H1 (cell line): Measurements from ENCODE around the gene PDPK1. TPM values are rescaled to one million over a fixed set of nuclear protein-coding genes. Genes with fewer than 3 reads are reported as not detected.
"Not testable (repeated sequence)": the region's sequence is repeated elsewhere in the genome, so short reads cannot be mapped to it uniquely, and the experiment has no call there.

ENCODE experiments used
- CTCF ChIA-PET: fragments of 300-600 bp; sonication (Branson Sonifier 250); formaldehyde crosslinking; loops from one replicate; lab custom pipeline; 2021; ENCODE audit not compliant: partially characterized antibody; lab: Charles Lee
- POLR2A ChIA-PET: fragments of 300-600 bp; sonication (Branson Sonifier 250); formaldehyde crosslinking; loops from one replicate; lab custom pipeline; 2021; ENCODE audit warnings: inconsistent platforms; ENCODE audit not compliant: partially characterized antibody; lab: Charles Lee
- DNase-seq, 2 experiments: peaks; one replicate each; pipeline versions ENCODE4 v3.0.0 to v3.0.0-alpha.2; 2010 to 2022; ENCODE audit warnings: low spot score in 2 of 2, low read depth in 1 of 2, mixed read lengths in 1 of 2
- FAIRE-seq: peaks from 2 replicates; lab custom pipeline; 2011; peaks lifted over from hg19 to GRCh38; lab: Jason Lieb, UNC
- H2AFZ ChIP-seq: 2 replicates; pipeline ENCODE4 v1.8.1; 2012; ENCODE audit warnings: low read length, inconsistent platforms
- H2AK5ac ChIP-seq: 2 replicates; pipeline ENCODE4 v1.6.1; 2013; ENCODE audit warnings: low read depth, low read length
- H2BK120ac ChIP-seq: replicated peaks from 2 replicates; pipeline ENCODE3; 2013; ENCODE audit warnings: low read depth, low read length, inconsistent platforms
- H2BK12ac ChIP-seq: 2 replicates; pipeline ENCODE4 v1.6.1; 2013; ENCODE audit warnings: low read depth, low read length
- H2BK15ac ChIP-seq: 2 replicates; pipeline ENCODE4 v1.6.1; 2013; ENCODE audit warnings: low read length
- H2BK20ac ChIP-seq: 2 replicates; pipeline ENCODE4 v1.6.1; 2013; ENCODE audit warnings: low read length
- H2BK5ac ChIP-seq: 2 replicates; pipeline ENCODE4 v1.6.1; 2013; ENCODE audit warnings: low read depth, low read length
- H3K14ac ChIP-seq: 2 replicates; pipeline ENCODE4 v1.6.1; 2013; ENCODE audit warnings: inconsistent platforms; ENCODE audit not compliant: insufficient read length
- H3K18ac ChIP-seq: 2 replicates; pipeline ENCODE4 v1.6.1; 2013; ENCODE audit warnings: low read length; ENCODE audit errors: extremely low read depth
- H3K23ac ChIP-seq: 2 replicates; pipeline ENCODE4 v1.6.1; 2013; ENCODE audit warnings: inconsistent platforms; ENCODE audit not compliant: insufficient read length
- H3K23me2 ChIP-seq: 2 replicates; pipeline ENCODE4 v1.6.1; 2013; ENCODE audit warnings: low read depth, low read length
- H3K27ac ChIP-seq: 2 replicates; pipeline ENCODE4 v1.6.1; 2011; ENCODE audit warnings: low read depth, low read length, inconsistent platforms
- H3K27me3 ChIP-seq, 4 experiments: replicated peaks in 1 of 4; 1 replicate in 1 of 4; 2 replicates in 3 of 4; pipeline versions ENCODE4 v1.6.1 to v1.8.1; 2011 to 2013; ENCODE audit warnings: low read length in 3 of 4, mild to moderate bottlenecking in 3 of 4, inconsistent platforms in 2 of 4, mixed read lengths in 2 of 4, moderate library complexity in 1 of 4; ENCODE audit not compliant: control insufficient read depth in 3 of 4, insufficient read depth in 3 of 4; ENCODE audit errors: extremely low read depth in 1 of 4
- H3K36me3 ChIP-seq, 4 experiments: 2 replicates each; pipeline versions ENCODE4 v1.6.1 to v1.8.1; 2011 to 2013; ENCODE audit warnings: mild to moderate bottlenecking in 4 of 4, low read length in 3 of 4, moderate library complexity in 2 of 4, control low read depth in 1 of 4, inconsistent platforms in 1 of 4; ENCODE audit not compliant: insufficient read depth in 4 of 4, control insufficient read depth in 2 of 4
- H3K4ac ChIP-seq: replicated peaks from 2 replicates; pipeline ENCODE3; 2013; ENCODE audit warnings: low read length, low read depth, mixed read lengths, inconsistent platforms; ENCODE audit not compliant: insufficient read length
- H3K4me1 ChIP-seq, 4 experiments: replicated peaks in 1 of 4; 1 replicate in 1 of 4; 2 replicates in 3 of 4; pipeline versions ENCODE4 v1.6.1 to v1.8.1; 2011 to 2013; ENCODE audit warnings: low read length in 3 of 4, inconsistent platforms in 2 of 4, mixed read lengths in 1 of 4; ENCODE audit not compliant: insufficient read depth in 4 of 4, control insufficient read depth in 3 of 4
- H3K4me2 ChIP-seq, 2 experiments: 2 replicates each; pipeline versions ENCODE4 v1.6.1 to v1.8.1; 2011 to 2013; ENCODE audit warnings: low read depth in 2 of 2, low read length in 2 of 2, control low read depth in 1 of 2, inconsistent platforms in 1 of 2, mild to moderate bottlenecking in 1 of 2; ENCODE audit not compliant: insufficient read depth in 1 of 2
- H3K4me3 ChIP-seq, 4 experiments: fragments of 200-600, 300-600 bp in 1 of 4; sonication (generic), shearing (Covaris generic), sonication (Bioruptor Twin) in 1 of 4; 2 replicates each; pipeline versions ENCODE4 v1.5.1 to v1.8.1; 2011 to 2016; ENCODE audit warnings: low read length in 4 of 4, low read depth in 3 of 4, control low read depth in 2 of 4, inconsistent platforms in 2 of 4, mild to moderate bottlenecking in 2 of 4, mixed read lengths in 1 of 4, moderate library complexity in 1 of 4; ENCODE audit not compliant: insufficient read depth in 2 of 4; ENCODE audit errors: extremely low read depth in 1 of 4
- H3K56ac ChIP-seq: replicated peaks from 2 replicates; pipeline ENCODE3; 2013; ENCODE audit warnings: low read depth, mild to moderate bottlenecking, mixed read lengths, low read length, inconsistent platforms; ENCODE audit not compliant: insufficient read length
- H3K79me1 ChIP-seq: 2 replicates; pipeline ENCODE4 v1.6.1; 2013; ENCODE audit warnings: low read depth, low read length, control low read depth
- H3K79me2 ChIP-seq, 2 experiments: 2 replicates each; pipeline versions ENCODE4 v1.6.1 to v1.8.1; 2012 to 2013; ENCODE audit warnings: low read length in 2 of 2, mild to moderate bottlenecking in 2 of 2, inconsistent platforms in 1 of 2; ENCODE audit not compliant: insufficient read depth in 2 of 2, control insufficient read depth in 1 of 2
- H3K9ac ChIP-seq, 4 experiments: replicated peaks in 1 of 4; 1 replicate in 1 of 4; 2 replicates in 3 of 4; pipeline versions ENCODE4 v1.6.1 to v1.8.1; 2011 to 2013; ENCODE audit warnings: low read depth in 3 of 4, low read length in 3 of 4, control low read depth in 2 of 4, mild to moderate bottlenecking in 2 of 4, moderate library complexity in 2 of 4, inconsistent platforms in 1 of 4; ENCODE audit errors: extremely low read depth in 1 of 4
- H3K9me3 ChIP-seq, 2 experiments: 2 replicates each; pipeline versions ENCODE4 v1.6.1 to v1.8.1; 2012 to 2013; ENCODE audit warnings: mild to moderate bottlenecking in 2 of 2, moderate library complexity in 2 of 2, control low read depth in 1 of 2, inconsistent platforms in 1 of 2, low read depth in 1 of 2, low read length in 1 of 2, mixed read lengths in 1 of 2; ENCODE audit not compliant: insufficient read depth in 2 of 2
- H4K20me1 ChIP-seq, 2 experiments: replicated peaks in 1 of 2; 2 replicates each; pipeline versions ENCODE3 to v1.8.1; 2011 to 2013; ENCODE audit warnings: inconsistent platforms in 2 of 2, low read length in 2 of 2, mild to moderate bottlenecking in 1 of 2; ENCODE audit not compliant: insufficient read depth in 2 of 2, control insufficient read depth in 1 of 2
- H4K5ac ChIP-seq: 2 replicates; pipeline ENCODE4 v1.6.1; 2013; ENCODE audit warnings: low read length, low read depth, mixed read lengths, inconsistent platforms; ENCODE audit not compliant: insufficient read length
- H4K8ac ChIP-seq: 2 replicates; pipeline ENCODE4 v1.8.0; 2013; ENCODE audit warnings: mild to moderate bottlenecking, moderate library complexity, low read length, inconsistent platforms; ENCODE audit not compliant: insufficient read depth; ENCODE audit errors: extremely low read depth
- H4K91ac ChIP-seq: replicated peaks from 2 replicates; pipeline ENCODE3; 2013; ENCODE audit warnings: low read length, mixed read lengths, inconsistent platforms; ENCODE audit not compliant: insufficient read length
- RAD21 ChIP-seq, 2 experiments: IDR thresholded peaks in 1 of 2; conservative IDR thresholded peaks in 1 of 2; 2 replicates each; pipeline ENCODE4 v1.6.1; 2011; ENCODE audit warnings: low read depth in 2 of 2, low read length in 2 of 2, improper control_type of control experiment in 1 of 2, inconsistent platforms in 1 of 2, mild to moderate bottlenecking in 1 of 2, moderate library complexity in 1 of 2
- WGBS, 2 experiments: shearing (Covaris generic) in 1 of 2; methylation state at CpG; one replicate each; pipeline versions ENCODE4 v1.1.6 to v1.1.7; 2013 to 2015; ENCODE audit warnings: low lambda C conversion rate in 2 of 2, mixed read lengths in 2 of 2, inconsistent platforms in 1 of 2, low coverage in 1 of 2, missing lambda C conversion rate in 1 of 2; ENCODE audit not compliant: insufficient replicate concordance in 2 of 2, insufficient coverage in 1 of 2, insufficient read length in 1 of 2; ENCODE audit errors: extremely low coverage in 1 of 2, missing lambda C conversion rate in 1 of 2; 5-methylcytosine and 5-hydroxymethylcytosine counted together
- polyA plus RNA-seq, 7 experiments: library from polyadenylated mRNA; depleted of rRNA in 3 of 7; stranded (reverse) in 5 of 7; unstranded in 2 of 7; fragments of >200 nt in 5 of 7; fragments of 200-250 nt in 2 of 7; gene quantifications; 1 replicate in 5 of 7; 2 replicates in 1 of 7; 4 replicates in 1 of 7; pipeline versions ENCODE4 v1.2.1 to v1.2.3, GENCODE V29; 2011 to 2013; ENCODE audit warnings: missing spikeins in 2 of 7, mixed read lengths in 2 of 7
- total RNA-seq: library from RNA; stranded (reverse); fragmentation: NEBNext Ultra II Directional; extraction: Animal tissue kit (Norgen Biotek cat#: 25700); gene quantifications from 2 replicates; pipeline ENCODE4 v1.2.1, GENCODE V29; 2021
- TF ChIP-seq, protein P1 (sequence below), 3 experiments: IDR thresholded peaks; 1 replicate in 2 of 3; 2 replicates in 1 of 3; pipeline versions ENCODE4 v1.5.1 to v1.6.1; 2011; ENCODE audit warnings: low read length in 3 of 3, mild to moderate bottlenecking in 3 of 3, inconsistent platforms in 2 of 3, low read depth in 1 of 3, moderate library complexity in 1 of 3; ENCODE audit not compliant: insufficient read depth in 1 of 3; ENCODE audit errors: control extremely low read depth in 1 of 3

PDPK1 gene
- total and polyA plus RNA-seq, 2 of the 8 experiments (the other 6 are each of a cell fraction or from before 2014, with no cell fraction given): 17.1 to 27.8 TPM

DNA sequence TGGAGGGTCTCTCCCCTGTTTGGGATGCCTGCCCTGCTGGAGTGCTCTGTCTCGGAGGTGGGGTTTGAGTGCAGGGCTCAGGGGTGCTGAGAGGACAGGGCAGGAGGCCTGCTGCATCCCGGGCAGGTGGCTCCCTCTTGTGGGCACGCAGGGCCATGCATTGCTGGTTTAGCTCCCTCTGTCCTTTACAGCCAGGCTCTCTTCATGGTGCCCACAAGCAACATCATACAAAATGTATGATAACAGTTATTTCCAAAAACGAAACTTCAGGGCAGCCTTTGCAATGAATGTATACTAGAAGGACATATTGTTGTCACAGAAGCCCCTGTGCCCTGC, 22.9 kb downstream of the PDPK1 start:
- TF ChIP-seq, protein P1, sequence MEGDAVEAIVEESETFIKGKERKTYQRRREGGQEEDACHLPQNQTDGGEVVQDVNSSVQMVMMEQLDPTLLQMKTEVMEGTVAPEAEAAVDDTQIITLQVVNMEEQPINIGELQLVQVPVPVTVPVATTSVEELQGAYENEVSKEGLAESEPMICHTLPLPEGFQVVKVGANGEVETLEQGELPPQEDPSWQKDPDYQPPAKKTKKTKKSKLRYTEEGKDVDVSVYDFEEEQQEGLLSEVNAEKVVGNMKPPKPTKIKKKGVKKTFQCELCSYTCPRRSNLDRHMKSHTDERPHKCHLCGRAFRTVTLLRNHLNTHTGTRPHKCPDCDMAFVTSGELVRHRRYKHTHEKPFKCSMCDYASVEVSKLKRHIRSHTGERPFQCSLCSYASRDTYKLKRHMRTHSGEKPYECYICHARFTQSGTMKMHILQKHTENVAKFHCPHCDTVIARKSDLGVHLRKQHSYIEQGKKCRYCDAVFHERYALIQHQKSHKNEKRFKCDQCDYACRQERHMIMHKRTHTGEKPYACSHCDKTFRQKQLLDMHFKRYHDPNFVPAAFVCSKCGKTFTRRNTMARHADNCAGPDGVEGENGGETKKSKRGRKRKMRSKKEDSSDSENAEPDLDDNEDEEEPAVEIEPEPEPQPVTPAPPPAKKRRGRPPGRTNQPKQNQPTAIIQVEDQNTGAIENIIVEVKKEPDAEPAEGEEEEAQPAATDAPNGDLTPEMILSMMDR (IDR thresholded peaks at IDR 0.05; ENCODE audit: control extremely low read depth in 1 of 3, insufficient read depth in 1 of 3, low read depth in 1 of 3, low read length in 3 of 3): peak in 2 of 3 experiments; percentile 19 to 39; a peak in 2 of 4 replicates
- TF ChIP-seq RAD21 (IDR thresholded peaks at IDR 0.05 in 1 of 2, conservative IDR thresholded peaks at IDR 0.05 in 1 of 2; ENCODE audit: low read depth in 2 of 2, low read length in 2 of 2): peak; percentile 14; a peak in 2 of 4 replicates
- H3K79me2 ChIP-seq, H3K4me1 ChIP-seq, H3K27me3 ChIP-seq, H3K9me3 ChIP-seq, H2BK5ac ChIP-seq, H2AK5ac ChIP-seq, H3K56ac ChIP-seq, H3K18ac ChIP-seq, H4K91ac ChIP-seq, H3K23me2 ChIP-seq, H2BK120ac ChIP-seq, CTCF ChIA-PET, H3K14ac ChIP-seq, H3K4me3 ChIP-seq, H4K5ac ChIP-seq, H3K36me3 ChIP-seq, H3K23ac ChIP-seq, H2BK20ac ChIP-seq, H3K9ac ChIP-seq, H4K20me1 ChIP-seq, H3K79me1 ChIP-seq, H2BK15ac ChIP-seq, H2AFZ ChIP-seq, H3K27ac ChIP-seq, H4K8ac ChIP-seq, H2BK12ac ChIP-seq, POLR2A ChIA-PET, H3K4ac ChIP-seq, H3K4me2 ChIP-seq: not testable (repeated sequence)
- FAIRE-seq (peak; percentile 50), DNase-seq (peak in 1 of 2 experiments; percentile 89)
- WGBS, 2 experiments: 0% methylated on average over 1 of the region's 4 CpGs; no CpG with 5 or more reads in 1 of the 2 experiments
